T-helper 2 cell treated with Interferon-gamma antibody and Interleukin-4, amounts not matched to agents 5 μg/mL and 100 μg/mL, for 36 hours (primary cell): Measurements from ENCODE around the gene SSB.
"Not testable (repeated sequence)": the region's sequence is repeated elsewhere in the genome, so short reads cannot be mapped to it uniquely, and the experiment has no call there.

Source experiments
- DNase-seq: peaks from one replicate; pipeline ENCODE4 v3.0.0; 2021; ENCODE audit warnings: low spot score
- H3K27ac Mint-ChIP-seq: one replicate; pipeline ENCODE4 v1.8.0; 2021; ENCODE audit warnings: mild to moderate bottlenecking, mixed read lengths
- H3K27me3 Mint-ChIP-seq: one replicate; pipeline ENCODE4 v1.8.0; 2021; ENCODE audit warnings: low read depth, mixed read lengths
- H3K36me3 Mint-ChIP-seq: one replicate; pipeline ENCODE4 v1.8.0; 2021; ENCODE audit warnings: low read depth, mixed read lengths
- H3K4me1 Mint-ChIP-seq: one replicate; pipeline ENCODE4 v1.8.0; 2021; ENCODE audit warnings: low read depth, mixed read lengths
- H3K4me3 Mint-ChIP-seq: one replicate; pipeline ENCODE4 v1.8.0; 2022; ENCODE audit warnings: mild to moderate bottlenecking, moderate library complexity, mixed read lengths
- H3K9me3 Mint-ChIP-seq: one replicate; pipeline ENCODE4 v1.8.0; 2021; ENCODE audit warnings: mixed read lengths

SSB gene

GRCh38 chr2:169806586-169806985 is 7.9 kb downstream of the SSB start:
- Mint-ChIP-seq H3K27me3 (no peaks in the 10 kb centered on the region), H3K36me3 (peaks cover 56% of the 10 kb centered on the region), H3K27ac (no peak overlapping the region), H3K4me1 (peaks cover 9% of the 10 kb centered on the region), H3K4me3 (no peak overlapping the region), H3K9me3 (no peaks in the 10 kb centered on the region)
- no peak for DNase-seq

- Mint-ChIP-seq H3K4me3 (no peak overlapping the region), H3K4me1 (no peaks in the 10 kb centered on the region), H3K27ac (no peak overlapping the region), H3K36me3 (peaks cover 56% of the 10 kb centered on the region), H3K9me3 (no peaks in the 10 kb centered on the region), H3K27me3 (no peaks in the 10 kb centered on the region)
- DNase-seq: no peak
Measured at GRCh38 chr2:169808221-169808620, 9.6 kb downstream of the SSB start.

DNA sequence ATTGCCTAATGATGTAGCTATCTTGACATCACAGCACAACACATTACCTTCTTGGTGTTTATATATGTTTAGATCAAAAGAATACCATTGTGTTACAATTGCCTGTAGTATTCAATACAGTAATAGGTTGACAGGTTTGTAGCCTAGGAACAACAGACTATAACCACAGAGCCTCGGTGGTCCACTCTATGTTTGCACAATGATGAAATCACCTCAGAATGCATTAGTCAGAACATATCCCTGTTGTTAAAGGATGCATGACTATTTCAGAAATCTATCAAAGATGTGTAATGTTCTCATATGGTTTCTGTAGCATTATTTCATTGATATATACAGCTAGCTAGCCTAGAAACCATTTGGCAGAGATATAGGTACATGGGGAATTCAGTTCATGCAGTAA is 17.2 kb downstream of the SSB start:
- no peak overlapping the region for H3K4me3 Mint-ChIP-seq
- no peaks in the 10 kb centered on the region for H3K27me3 Mint-ChIP-seq
- peaks cover 14% of the 10 kb centered on the region for H3K9me3 Mint-ChIP-seq
- H3K36me3 Mint-ChIP-seq: peaks cover 71% of the 10 kb centered on the region
- DNase-seq: no peak
- peaks cover 3% of the 10 kb centered on the region for H3K4me1 Mint-ChIP-seq
- H3K27ac Mint-ChIP-seq: no peak overlapping the region

- H3K27me3 Mint-ChIP-seq, H3K4me1 Mint-ChIP-seq, DNase-seq, H3K27ac Mint-ChIP-seq, H3K4me3 Mint-ChIP-seq: not testable (repeated sequence)
- H3K9me3 Mint-ChIP-seq: peaks cover 14% of the 10 kb centered on the region
- peaks cover 73% of the 10 kb centered on the region for H3K36me3 Mint-ChIP-seq
Measured at GRCh38 chr2:169816961-169817360, 18.3 kb downstream of the SSB start.

GRCh38 chr2:169817369-169817768 is 18.7 kb downstream of the SSB start:
- H3K27me3 Mint-ChIP-seq, H3K4me3 Mint-ChIP-seq, H3K4me1 Mint-ChIP-seq, H3K27ac Mint-ChIP-seq, DNase-seq: not testable (repeated sequence)
- Mint-ChIP-seq H3K36me3 (peaks cover 72% of the 10 kb centered on the region), H3K9me3 (peaks cover 14% of the 10 kb centered on the region)

DNA sequence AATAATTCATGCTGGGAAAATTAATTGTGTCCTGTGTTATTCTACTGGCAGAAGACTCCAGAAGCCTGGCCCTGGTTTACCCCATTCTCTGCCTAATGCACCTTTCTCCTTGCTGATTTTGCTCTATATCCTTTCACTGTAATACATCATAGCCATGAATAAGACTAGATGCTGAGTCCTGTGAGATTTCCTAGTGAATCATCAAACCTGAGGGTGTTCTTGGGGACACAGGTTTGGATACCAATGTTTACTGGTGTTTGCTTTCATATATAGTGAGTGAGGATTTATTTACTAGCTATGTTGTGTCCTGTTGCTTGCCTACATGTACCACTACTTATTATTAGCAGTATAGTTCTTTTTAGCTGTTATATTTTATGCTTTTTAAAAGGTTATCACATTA is 19.6 kb downstream of the SSB start:
- no peak overlapping the region for H3K4me3 Mint-ChIP-seq
- no peak for DNase-seq
- H3K27me3 Mint-ChIP-seq: no peaks in the 10 kb centered on the region
- peaks cover 17% of the 10 kb centered on the region for H3K4me1 Mint-ChIP-seq
- no peak overlapping the region for H3K27ac Mint-ChIP-seq
- H3K36me3 Mint-ChIP-seq: peaks cover 75% of the 10 kb centered on the region
- H3K9me3 Mint-ChIP-seq: peaks cover 14% of the 10 kb centered on the region

DNA sequence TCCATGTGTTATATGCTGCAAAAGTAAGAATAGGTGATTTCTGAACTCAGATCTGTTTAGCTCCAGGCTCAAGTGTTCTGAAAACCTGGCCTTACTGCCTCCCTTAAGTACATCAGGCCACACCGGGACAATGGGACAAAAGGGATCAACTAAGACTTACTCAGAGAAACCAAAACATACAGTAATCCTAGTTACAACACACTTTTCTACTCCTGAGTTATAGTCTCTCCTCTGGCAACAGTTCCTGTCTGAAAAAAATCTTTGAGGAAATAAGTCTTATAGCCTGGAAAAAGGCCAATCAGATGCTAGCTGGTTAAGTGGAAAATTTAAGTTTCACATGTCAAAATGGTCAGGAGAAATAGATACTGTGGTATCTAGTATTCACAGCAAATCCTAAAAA is 20.4 kb downstream of the SSB start:
- H3K27ac Mint-ChIP-seq: no peak overlapping the region
- DNase-seq: no peak
- H3K36me3 Mint-ChIP-seq: peaks cover 74% of the 10 kb centered on the region
- no peak overlapping the region for H3K4me3 Mint-ChIP-seq
- peaks cover 14% of the 10 kb centered on the region for H3K9me3 Mint-ChIP-seq
- H3K4me1 Mint-ChIP-seq: peaks cover 23% of the 10 kb centered on the region
- H3K27me3 Mint-ChIP-seq: no peaks in the 10 kb centered on the region

- H3K27ac Mint-ChIP-seq: peak overlapping the region; percentile 55
- H3K36me3 Mint-ChIP-seq: peaks cover 71% of the 10 kb centered on the region
- H3K4me3 Mint-ChIP-seq: not testable (repeated sequence)
Measured at GRCh38 chr2:169820101-169820500, 21.4 kb downstream of the SSB start.

DNA sequence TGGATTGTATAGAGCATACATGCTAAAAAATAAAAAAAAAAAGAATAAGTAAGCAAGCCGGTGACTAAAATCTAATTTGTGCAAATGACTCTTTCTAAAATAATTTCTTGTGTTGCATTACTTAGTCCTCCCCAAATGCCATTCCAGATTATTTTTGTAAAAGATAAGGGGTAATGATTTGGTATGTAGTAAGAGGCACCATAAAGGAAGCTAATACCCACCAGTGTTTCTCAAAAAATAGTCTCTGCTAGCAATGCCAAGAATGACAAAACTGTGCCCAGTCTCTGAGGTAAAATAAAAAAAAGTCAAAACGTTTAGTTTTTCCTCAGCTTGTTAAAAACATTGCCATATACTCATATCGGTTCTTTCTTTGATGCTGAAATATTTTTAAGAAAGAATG is 23.4 kb downstream of the SSB start:
- Mint-ChIP-seq H3K27ac (no peak overlapping the region), H3K9me3 (peaks cover 5% of the 10 kb centered on the region), H3K4me3 (no peak overlapping the region), H3K27me3 (no peaks in the 10 kb centered on the region), H3K36me3 (peaks cover 52% of the 10 kb centered on the region), H3K4me1 (peaks cover 30% of the 10 kb centered on the region)
- no peak for DNase-seq

More at GRCh38 chr2:169820101-169820500, 21.4 kb downstream of the SSB start:
- Mint-ChIP-seq H3K9me3 (peaks cover 14% of the 10 kb centered on the region), H3K4me1 (peaks cover 28% of the 10 kb centered on the region)
- not testable (repeated sequence) for H3K27me3 Mint-ChIP-seq, DNase-seq

DNA sequence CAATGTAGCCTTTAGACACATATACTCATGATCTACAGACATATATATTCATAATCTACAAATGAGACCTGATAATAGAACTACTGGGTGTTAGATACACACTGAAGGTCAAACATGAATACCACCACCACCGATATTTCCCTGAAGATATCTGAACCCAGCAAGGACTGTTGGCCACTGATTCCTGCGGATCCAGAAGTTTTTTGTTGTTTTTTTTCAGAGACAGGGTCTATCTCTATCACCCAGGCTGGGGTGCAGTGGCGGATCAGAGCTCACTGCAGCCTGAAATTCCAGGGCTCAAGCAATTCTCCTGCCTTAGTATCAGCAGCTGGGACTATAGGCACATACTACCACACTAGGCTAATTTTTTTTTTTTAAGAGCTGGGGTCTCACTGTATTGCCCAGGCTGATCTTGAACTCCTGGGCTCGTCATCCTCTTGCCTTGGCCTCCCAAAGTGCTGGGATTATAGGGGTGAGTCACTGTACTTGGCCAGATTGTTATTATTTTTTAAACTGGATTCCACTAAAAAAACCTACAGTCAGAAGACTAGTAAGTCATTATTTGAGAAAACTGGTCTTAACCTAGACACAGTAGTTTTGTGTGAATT is 24.2 kb downstream of the SSB start:
- H3K9me3 Mint-ChIP-seq: no peaks in the 10 kb centered on the region
- no peak for DNase-seq
- peaks cover 45% of the 10 kb centered on the region for H3K36me3 Mint-ChIP-seq
- H3K4me3 Mint-ChIP-seq: peak overlapping the region; percentile 79
- H3K27me3 Mint-ChIP-seq: no peaks in the 10 kb centered on the region
- H3K27ac Mint-ChIP-seq: no peak overlapping the region
- H3K4me1 Mint-ChIP-seq: peaks cover 32% of the 10 kb centered on the region

GRCh38 chr2:169823996-169824372 is 25.3 kb downstream of the SSB start:
- peak overlapping the region; percentile 96 for H3K4me3 Mint-ChIP-seq
- peak overlapping the region; percentile 83 for H3K27ac Mint-ChIP-seq
- H3K36me3 Mint-ChIP-seq: peaks cover 39% of the 10 kb centered on the region
- H3K27me3 Mint-ChIP-seq: no peaks in the 10 kb centered on the region
- peaks cover 39% of the 10 kb centered on the region for H3K4me1 Mint-ChIP-seq
- no peak for DNase-seq
- no peaks in the 10 kb centered on the region for H3K9me3 Mint-ChIP-seq

DNA sequence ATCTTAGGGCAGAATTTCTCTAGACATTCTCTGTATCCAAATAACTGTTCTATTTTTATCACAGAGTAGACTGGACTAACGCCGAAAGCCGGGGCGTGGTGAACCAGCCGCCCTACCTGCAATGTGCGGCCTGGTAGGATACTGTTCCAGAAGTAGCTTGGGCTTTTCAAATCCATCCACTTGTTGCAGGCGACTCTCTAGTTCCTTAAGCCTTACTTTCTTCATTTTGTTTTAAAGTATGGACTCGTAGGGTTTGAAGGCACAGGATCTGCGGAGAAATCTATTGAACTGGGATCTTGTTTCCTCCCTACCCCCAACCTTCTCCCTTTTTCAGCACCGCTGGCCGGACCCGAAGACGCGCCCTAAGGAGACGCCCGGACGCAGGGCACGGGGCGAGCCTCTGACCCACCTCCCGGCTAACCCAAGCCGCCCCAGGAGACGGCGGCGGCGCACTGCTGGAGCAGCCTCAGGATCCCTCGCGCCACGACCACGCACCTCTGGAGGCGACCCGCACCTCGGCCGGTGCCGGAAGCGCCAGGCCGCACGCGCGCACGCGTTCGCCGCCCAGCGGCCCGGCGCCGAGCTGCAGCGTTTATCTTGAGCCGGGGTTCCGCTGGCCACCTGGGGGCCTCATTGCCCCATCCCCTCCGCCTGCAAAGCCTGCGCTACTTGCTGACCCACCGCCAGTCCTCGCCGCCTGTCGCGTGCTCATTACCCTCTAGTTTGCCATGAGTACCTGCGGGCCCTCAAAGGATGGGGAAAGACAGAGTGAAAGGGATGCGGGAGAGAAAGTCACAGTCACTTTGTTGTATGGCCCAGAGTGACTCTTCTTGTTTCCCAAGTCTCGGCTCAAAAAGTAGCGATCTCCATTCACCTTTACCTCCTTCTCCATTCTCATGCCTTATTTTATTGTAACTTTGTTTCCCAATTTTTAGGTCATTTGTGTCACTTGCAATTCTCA is 26.0 kb downstream of the SSB start, which contains the start of gene METTL5:
Gene METTL5, minus strand, starts transcription at position 533 of the 961 bp plus-strand sequence. Its CDS starts 308 bp downstream, at position 225.
- Mint-ChIP-seq H3K36me3 (peaks cover 33% of the 10 kb centered on the region), H3K27me3 (no peaks in the 10 kb centered on the region), H3K4me3 (peak within 1 kb of the TSS; percentile 96), H3K27ac (peak within 1 kb of the TSS; percentile 84), H3K4me1 (peaks cover 39% of the 10 kb centered on the region), H3K9me3 (no peaks in the 10 kb centered on the region)
- DNase-seq: peak; percentile 87

- peaks cover 19% of the 10 kb centered on the region for H3K36me3 Mint-ChIP-seq
- peak within 1 kb of the TSS; percentile 92 for H3K4me3 Mint-ChIP-seq
- DNase-seq: peak; percentile 90
- H3K27ac Mint-ChIP-seq: peak within 1 kb of the TSS; percentile 88
- H3K4me1 Mint-ChIP-seq: peaks cover 38% of the 10 kb centered on the region
- no peaks in the 10 kb centered on the region for H3K9me3 Mint-ChIP-seq
- no peaks in the 10 kb centered on the region for H3K27me3 Mint-ChIP-seq
Measured at GRCh38 chr2:169827272-169828140, 28.8 kb downstream of the SSB start, which contains the start of gene UBR3. Gene UBR3 (plus strand): TSS chr2:169827454. CDS start chr2:169827508, 54 bp downstream.
